Loucy (cell line): ENCODE results near the gene ZNF138.
"Not testable (repeated sequence)": the region's sequence is repeated elsewhere in the genome, so short reads cannot be mapped to it uniquely, and the experiment has no call there.

Experiments
- H2AFZ ChIP-seq: fragments of 200-600 bp; sonication (generic); 2 replicates; pipeline ENCODE4 v1.6.0; 2016; ENCODE audit warnings: antibody characterized with exemption, mild to moderate bottlenecking, low read length, moderate library complexity
- H3F3A ChIP-seq: fragments of 200-600 bp; 2 replicates; pipeline ENCODE4 v1.6.0; 2016; ENCODE audit warnings: antibody characterized with exemption, low read depth, mild to moderate bottlenecking
- H3K27me3 ChIP-seq: fragments of 200-600 bp; sonication (generic); 2 replicates; pipeline ENCODE4 v1.6.1; 2014; ENCODE audit warnings: low read length, mild to moderate bottlenecking; ENCODE audit not compliant: insufficient read depth, poor library complexity, severe bottlenecking
- H3K36me3 ChIP-seq: fragments of 200-600 bp; sonication (generic); 2 replicates; pipeline ENCODE4 v1.6.1; 2016; ENCODE audit warnings: low read length; ENCODE audit not compliant: insufficient read depth
- H3K4me1 ChIP-seq: fragments of 200-600 bp; sonication (generic); 2 replicates; pipeline ENCODE4 v1.5.1; 2014; ENCODE audit warnings: low read length, mild to moderate bottlenecking; ENCODE audit not compliant: insufficient read depth, poor library complexity, severe bottlenecking
- H3K4me2 ChIP-seq: fragments of 200-600 bp; sonication (generic); 2 replicates; pipeline ENCODE4 v1.6.0; 2014; ENCODE audit warnings: antibody characterized with exemption, low read length, low read depth, mild to moderate bottlenecking; ENCODE audit not compliant: poor library complexity, severe bottlenecking
- H3K4me3 ChIP-seq: fragments of 200-600 bp; sonication (generic); 2 replicates; pipeline ENCODE4 v1.5.1; 2014; ENCODE audit warnings: low read length, mild to moderate bottlenecking, mixed read lengths; ENCODE audit not compliant: poor library complexity, severe bottlenecking
- H3K79me2 ChIP-seq: fragments of 200-600 bp; sonication (generic); 2 replicates; pipeline ENCODE4 v1.6.1; 2014; ENCODE audit warnings: low read length; ENCODE audit not compliant: insufficient read depth
- H3K9ac ChIP-seq: fragments of 200-600 bp; sonication (generic); 2 replicates; pipeline ENCODE4 v1.6.0; 2014; ENCODE audit warnings: mild to moderate bottlenecking, low read depth, low read length, moderate library complexity; ENCODE audit not compliant: poor library complexity, severe bottlenecking
- H3K9me2 ChIP-seq: fragments of 200-600 bp; sonication (generic); replicated peaks from 2 replicates; pipeline ENCODE4 v1.6.1; 2016; ENCODE audit warnings: low read depth, low read length, mixed read lengths
- H3K9me3 ChIP-seq: fragments of 200-600 bp; sonication (generic); 2 replicates; pipeline ENCODE4 v1.6.1; 2014; ENCODE audit warnings: mild to moderate bottlenecking, antibody characterized with exemption, low read length, low read depth; ENCODE audit not compliant: insufficient read depth
- H4K20me1 ChIP-seq: fragments of 200-600 bp; sonication (generic); 2 replicates; pipeline ENCODE4 v1.6.0; 2014; ENCODE audit warnings: antibody characterized with exemption, low read length, mild to moderate bottlenecking; ENCODE audit not compliant: insufficient read depth, poor library complexity, severe bottlenecking
- EZH2phosphoT487 ChIP-seq: fragments of 200-600 bp; IDR thresholded peaks from 2 replicates; pipeline ENCODE4 v1.6.1; 2018; ENCODE audit warnings: antibody characterized with exemption, mild to moderate bottlenecking, moderate library complexity, borderline replicate concordance
- TF ChIP-seq, protein P1 (sequence below): fragments of 200-600 bp; sonication (generic); conservative IDR thresholded peaks from 2 replicates; pipeline ENCODE4 v1.5.1; 2014; ENCODE audit warnings: mild to moderate bottlenecking, antibody characterized with exemption, low read length

ZNF138 gene

DNA sequence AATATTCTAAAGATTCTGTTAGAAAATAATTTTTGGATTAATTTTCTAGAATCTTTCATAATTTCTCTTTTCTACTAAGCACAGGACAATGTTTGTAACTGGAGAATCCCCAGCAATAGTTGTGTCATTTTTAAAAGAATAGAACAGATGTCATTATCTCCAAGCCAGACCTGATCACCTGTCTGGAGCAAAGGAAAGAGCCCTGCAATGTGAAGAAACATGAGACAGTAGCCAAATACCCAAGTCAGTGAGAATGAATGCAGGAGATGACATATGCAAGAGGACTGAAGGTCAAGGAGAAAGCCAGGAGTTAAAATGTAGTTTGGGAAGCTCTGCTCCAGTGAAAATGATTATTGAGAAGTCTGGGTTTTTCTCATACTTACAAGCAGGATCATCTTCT is 25.4 kb upstream of the ZNF138 start:
- Histone ChIP-seq H4K20me1 (no peaks in the 10 kb centered on the region), H3K4me3 (no peak overlapping the region), H3K4me1 (no peaks in the 10 kb centered on the region), H3F3A (no peaks in the 10 kb centered on the region), H3K9me3 (no peaks in the 10 kb centered on the region), H3K36me3 (no peaks in the 10 kb centered on the region), H3K4me2 (no peak overlapping the region), H3K79me2 (no peaks in the 10 kb centered on the region), H3K9me2 (no peaks in the 10 kb centered on the region), H2AFZ (no peak overlapping the region), H3K27me3 (no peaks in the 10 kb centered on the region), H3K9ac (no peak overlapping the region)
- TF ChIP-seq EZH2phosphoT487: no peak
- TF ChIP-seq, protein P1, sequence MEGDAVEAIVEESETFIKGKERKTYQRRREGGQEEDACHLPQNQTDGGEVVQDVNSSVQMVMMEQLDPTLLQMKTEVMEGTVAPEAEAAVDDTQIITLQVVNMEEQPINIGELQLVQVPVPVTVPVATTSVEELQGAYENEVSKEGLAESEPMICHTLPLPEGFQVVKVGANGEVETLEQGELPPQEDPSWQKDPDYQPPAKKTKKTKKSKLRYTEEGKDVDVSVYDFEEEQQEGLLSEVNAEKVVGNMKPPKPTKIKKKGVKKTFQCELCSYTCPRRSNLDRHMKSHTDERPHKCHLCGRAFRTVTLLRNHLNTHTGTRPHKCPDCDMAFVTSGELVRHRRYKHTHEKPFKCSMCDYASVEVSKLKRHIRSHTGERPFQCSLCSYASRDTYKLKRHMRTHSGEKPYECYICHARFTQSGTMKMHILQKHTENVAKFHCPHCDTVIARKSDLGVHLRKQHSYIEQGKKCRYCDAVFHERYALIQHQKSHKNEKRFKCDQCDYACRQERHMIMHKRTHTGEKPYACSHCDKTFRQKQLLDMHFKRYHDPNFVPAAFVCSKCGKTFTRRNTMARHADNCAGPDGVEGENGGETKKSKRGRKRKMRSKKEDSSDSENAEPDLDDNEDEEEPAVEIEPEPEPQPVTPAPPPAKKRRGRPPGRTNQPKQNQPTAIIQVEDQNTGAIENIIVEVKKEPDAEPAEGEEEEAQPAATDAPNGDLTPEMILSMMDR: no peak

DNA sequence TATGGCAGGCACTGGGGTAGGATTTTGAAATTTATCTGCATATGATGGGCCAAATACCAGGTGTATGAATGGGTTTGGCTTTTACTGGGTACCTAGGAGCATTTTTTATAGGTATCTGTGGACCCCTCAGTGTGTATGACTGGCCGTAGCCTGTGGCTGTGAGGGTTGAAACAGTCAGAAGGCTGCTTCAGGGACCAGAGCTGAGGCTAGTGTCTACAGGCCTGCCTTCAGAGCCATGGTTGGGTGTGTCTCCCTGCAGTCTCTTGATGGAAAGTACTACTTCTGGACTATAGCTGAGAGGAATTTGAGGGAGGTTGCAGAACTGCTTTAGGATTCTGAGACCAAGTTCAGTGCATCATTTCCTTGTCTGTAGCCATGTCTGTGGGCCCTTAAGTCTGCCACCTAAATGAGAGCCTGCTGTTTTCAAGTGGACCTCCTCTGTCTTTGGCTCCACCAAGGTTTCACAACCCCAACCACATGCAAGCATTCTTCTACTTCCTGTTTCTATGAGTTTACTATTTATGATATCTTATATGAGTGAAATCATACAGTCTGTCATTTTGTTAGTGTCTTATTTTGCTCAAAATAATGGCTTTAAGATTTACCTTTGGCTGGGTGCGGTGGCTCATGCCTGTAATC is 19.9 kb upstream of the ZNF138 start:
- Histone ChIP-seq H3K9ac (no peak overlapping the region), H2AFZ (no peak overlapping the region), H3K79me2 (no peaks in the 10 kb centered on the region), H3K36me3 (no peaks in the 10 kb centered on the region), H3K9me3 (peaks cover 1% of the 10 kb centered on the region; the same call in 1 of the 2 replicates), H4K20me1 (no peaks in the 10 kb centered on the region), H3K27me3 (no peaks in the 10 kb centered on the region), H3K4me2 (no peak overlapping the region), H3K4me1 (no peaks in the 10 kb centered on the region), H3F3A (no peaks in the 10 kb centered on the region), H3K9me2 (no peaks in the 10 kb centered on the region), H3K4me3 (no peak overlapping the region)
- TF ChIP-seq, protein P1: no peak

DNA sequence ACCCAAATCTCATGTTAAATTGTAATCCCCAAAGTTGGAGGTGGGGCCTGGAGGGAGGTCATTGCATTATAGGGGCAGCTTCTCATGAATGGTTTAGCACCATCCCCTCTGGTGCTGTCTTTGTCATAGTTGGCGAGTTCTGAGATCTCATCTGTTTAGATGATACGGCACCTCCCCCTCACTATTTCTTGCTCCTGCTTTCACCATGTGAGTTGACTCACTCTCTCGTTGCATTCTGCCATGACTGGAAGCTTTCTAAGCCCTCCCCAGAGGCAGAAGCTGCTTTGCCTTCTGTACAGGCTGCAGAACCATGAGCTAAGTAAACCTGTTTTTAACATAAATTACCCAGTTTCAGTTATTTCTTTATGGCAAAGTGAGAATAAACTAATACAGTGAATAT is 18.9 kb upstream of the ZNF138 start:
- no peaks in the 10 kb centered on the region for H3K4me1 ChIP-seq
- H3K4me3 ChIP-seq: no peak overlapping the region
- no peaks in the 10 kb centered on the region for H3K36me3 ChIP-seq
- H3F3A ChIP-seq: no peaks in the 10 kb centered on the region
- no peak overlapping the region for H2AFZ ChIP-seq
- H3K79me2 ChIP-seq: no peaks in the 10 kb centered on the region
- TF ChIP-seq, protein P1: no peak
- no peak for TF ChIP-seq EZH2phosphoT487
- H3K27me3 ChIP-seq: no peaks in the 10 kb centered on the region
- H3K4me2 ChIP-seq: no peak overlapping the region
- no peaks in the 10 kb centered on the region for H4K20me1 ChIP-seq
- H3K9me2 ChIP-seq: no peaks in the 10 kb centered on the region
- H3K9ac ChIP-seq: no peak overlapping the region
- H3K9me3 ChIP-seq: peaks cover 5% of the 10 kb centered on the region; the same call in 1 of the 2 replicates

DNA sequence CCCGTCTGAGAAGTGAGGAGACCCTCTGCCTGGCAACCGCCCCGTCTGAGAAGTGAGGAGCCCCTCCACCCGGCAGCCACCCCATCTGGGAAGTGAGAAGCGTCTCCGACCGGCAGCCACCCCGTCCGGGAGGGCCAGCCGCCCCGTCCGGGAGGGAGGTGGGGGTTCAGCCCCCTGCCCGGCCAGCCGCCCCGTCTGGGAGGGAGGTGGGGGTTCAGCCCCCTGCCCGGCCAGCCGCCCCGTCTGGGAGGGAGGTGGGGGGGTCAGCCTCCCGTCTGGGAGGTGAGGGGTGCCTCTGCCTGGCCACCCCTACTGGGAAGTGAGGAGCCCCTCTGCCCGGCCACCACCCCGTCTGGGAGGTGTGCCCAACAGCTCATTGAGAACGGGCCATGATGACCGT is 9.4 kb upstream of the ZNF138 start:
- not testable (repeated sequence) for H3F3A ChIP-seq, H3K9me3 ChIP-seq, H3K36me3 ChIP-seq, H4K20me1 ChIP-seq, H3K4me2 ChIP-seq, H3K79me2 ChIP-seq, H3K27me3 ChIP-seq, H3K9ac ChIP-seq, H3K4me3 ChIP-seq, H3K9me2 ChIP-seq, H3K4me1 ChIP-seq, H2AFZ ChIP-seq
